Activated effector memory CD4-positive, alpha-beta T cell treated with anti-CD3 and anti-CD28 coated beads, Interleukin-2, amount 50 U/mL, for 16 hours (primary cell): ENCODE measurements around the gene GARIN5B.

Source experiments
- DNase-seq: peaks from one replicate; pipeline ENCODE4 v3.0.0-alpha.2; 2020

GARIN5B gene

DNA sequence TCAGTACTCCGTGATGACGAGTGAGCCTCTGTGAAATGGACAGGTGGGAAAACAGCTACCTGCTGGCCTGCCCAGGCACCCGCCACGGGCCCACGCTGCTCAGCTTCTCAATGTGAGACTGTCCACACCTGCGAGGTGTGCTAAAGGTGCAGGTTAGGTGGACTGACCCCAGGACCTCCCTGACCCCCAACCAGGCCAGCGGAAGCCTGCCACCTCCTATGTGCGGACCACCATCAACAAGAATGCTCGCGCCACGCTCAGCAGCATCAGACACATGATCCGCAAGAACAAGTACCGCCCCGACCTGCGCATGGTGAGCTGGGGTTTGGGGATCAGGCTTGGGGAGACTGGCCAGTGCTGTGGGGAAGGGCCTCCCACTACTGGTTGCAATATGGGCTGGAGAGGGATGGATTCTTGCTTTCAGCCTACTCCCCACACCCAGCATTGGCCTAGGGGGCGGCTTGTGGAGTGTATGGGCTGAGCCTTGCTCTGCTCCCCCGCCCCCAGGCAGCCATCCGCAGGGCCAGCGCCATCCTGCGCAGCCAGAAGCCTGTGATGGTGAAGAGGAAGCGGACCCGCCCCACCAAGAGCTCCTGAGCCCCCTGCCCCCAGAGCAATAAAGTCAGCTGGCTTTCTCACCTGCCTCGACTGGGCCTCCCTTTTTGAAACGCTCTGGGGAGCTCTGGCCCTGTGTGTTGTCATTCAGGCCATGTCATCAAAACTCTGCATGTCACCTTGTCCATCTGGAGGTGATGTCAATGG lies 24.9 kb upstream of the GARIN5B start:
- no peak for DNase-seq

- peak; percentile 82 for DNase-seq
Observed at GRCh38 chr19:55386493-55386971, 23.5 kb upstream of the GARIN5B start.

DNA sequence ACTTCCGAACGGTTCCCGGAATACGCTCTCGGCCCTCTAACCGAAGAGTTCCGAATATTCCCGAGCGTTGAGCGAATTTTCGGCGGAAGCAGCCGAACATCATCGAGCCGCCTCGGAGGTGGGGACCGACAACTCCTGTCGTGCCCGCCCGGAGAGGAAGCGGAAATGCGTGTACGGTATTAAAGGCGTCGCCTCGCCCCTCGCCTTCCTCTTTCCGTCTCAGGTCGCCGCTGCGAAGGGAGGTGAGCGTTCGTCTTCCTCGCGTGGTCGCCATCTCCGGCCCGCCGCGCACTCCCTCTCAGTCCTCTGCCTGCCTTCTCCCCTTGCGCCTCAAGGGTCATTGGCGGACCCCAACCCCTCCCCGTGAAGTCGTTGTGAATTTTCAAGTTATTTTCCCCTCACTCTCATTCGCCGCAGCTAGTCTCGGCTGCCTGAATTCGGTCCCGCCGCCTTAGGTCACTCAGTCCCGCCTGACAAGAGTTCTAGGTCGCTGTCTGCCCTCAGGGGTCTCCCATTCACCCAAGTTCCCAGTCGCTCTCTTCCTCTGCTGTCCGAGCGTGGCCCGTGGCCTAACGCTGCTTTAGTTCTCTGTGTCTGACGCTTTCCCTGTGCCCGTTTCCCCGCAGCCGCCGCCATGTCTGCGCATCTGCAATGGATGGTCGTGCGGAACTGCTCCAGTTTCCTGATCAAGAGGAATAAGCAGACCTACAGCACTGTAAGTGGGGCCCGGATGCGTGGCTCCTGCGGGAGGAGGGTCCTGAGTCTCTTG lies 22.8 kb upstream of the GARIN5B start, which contains the start of gene RPL28:
Gene RPL28 (plus strand): TSS at position 209 of the 769 bp plus-strand sequence. CDS start 426 bp downstream, at position 635.
- DNase-seq = peak; percentile 99

DNA sequence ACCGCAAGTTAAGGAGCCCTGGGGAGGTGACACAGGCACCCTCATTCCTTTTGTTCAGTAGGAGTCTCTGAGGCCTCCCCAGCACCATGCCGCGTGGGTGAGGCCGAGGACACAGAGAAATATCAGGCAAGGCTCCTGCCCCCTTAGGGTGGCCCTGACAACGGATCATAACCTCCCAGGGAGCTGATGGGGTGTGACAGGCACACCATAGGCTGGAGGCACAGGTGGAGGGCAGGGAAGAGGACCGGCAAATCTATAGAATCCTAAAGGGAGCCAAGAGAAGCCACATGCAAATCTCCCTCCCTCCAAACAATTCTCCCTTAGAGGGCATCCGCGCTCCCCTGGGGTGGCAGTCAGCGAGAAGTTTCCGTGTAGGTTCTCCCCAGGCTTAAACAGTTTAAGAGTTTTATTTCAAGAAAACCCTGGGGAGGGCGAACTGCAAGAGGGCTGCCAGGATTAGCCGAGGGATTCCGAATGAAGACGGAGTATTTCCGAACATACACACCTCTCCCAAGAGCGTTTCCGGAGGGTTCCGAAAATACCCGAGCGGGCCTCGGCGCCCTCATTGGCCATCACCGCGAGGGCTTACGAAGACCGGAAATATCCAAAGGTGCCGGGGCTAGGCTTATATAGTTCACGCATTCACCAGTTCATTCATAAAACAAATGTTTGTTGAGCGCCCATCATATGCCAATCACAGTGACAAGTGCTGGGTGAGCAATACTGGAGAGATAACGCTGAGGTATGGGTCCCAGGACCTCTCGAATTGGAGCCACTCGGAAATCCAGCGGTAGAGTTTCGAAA lies 22.1 kb upstream of the GARIN5B start:
- peak; percentile 97 for DNase-seq

DNA sequence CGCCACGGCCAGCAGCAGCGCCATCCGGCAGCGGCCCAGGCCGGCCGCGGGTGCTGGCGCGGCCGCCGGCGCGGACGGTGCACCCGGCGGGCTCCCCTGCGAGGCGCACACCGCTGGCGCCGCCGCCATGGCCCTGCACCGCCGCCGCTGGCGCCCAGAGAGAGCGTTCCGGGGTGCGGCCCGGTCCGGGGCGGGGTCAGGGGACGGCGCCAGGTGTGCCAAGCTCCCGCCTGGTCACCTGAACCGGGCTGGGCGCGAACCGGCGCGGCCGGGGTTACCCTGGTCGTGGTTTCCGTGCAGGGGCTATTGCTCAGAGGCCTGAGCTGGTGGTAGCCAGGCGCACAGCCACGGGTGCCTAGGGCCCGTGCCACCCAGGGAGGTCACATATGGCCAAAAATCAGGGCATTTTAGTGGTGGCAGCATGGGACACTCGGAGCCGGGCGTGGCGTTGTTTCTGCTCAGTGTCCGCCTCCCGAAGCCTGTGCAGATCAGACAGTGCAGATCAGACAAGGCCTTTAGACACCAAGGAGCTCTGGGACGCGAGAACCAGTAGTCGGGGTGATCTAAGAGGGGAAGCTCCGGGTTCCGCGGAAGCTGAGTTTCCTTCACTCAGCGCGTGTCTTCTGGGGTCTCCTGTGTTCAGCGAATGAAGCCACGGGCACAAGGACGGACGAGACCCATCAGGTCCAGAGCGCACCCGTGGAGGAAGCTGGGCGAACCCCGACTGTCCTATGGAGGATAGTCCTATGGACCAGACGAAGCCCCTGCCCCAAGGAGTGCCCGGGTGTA lies 21.3 kb upstream of the GARIN5B start, which contains the start of gene TMEM238:
Gene TMEM238 (minus strand): TSS at position 162 of the 789 bp plus-strand sequence. CDS start 33 bp downstream, at position 129.
- DNase-seq = peak; percentile 79

- peak; percentile 80 for DNase-seq
Observed at GRCh38 chr19:55383279-55384130, 20.4 kb upstream of the GARIN5B start.

- DNase-seq = no peak
Observed at GRCh38 chr19:55382522-55383054, 19.5 kb upstream of the GARIN5B start.

DNA sequence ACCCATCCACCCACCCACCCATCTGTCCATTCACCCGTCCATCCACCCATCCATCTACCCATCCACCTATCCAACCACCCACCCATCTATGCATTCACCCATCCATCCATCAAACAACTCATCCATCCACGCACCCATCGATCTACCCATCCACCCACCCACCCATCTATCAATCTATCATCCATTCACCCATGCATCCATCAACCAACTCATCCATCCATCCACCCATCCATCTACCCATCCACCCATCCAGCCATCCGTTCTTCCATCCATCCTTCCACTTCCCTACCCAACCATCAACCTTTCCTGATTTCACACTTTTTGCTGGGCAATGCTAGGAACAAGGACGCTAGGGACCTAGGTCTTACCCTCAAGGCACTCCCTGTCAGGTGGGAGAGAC lies 19.0 kb upstream of the GARIN5B start:
- no peak for DNase-seq

DNA sequence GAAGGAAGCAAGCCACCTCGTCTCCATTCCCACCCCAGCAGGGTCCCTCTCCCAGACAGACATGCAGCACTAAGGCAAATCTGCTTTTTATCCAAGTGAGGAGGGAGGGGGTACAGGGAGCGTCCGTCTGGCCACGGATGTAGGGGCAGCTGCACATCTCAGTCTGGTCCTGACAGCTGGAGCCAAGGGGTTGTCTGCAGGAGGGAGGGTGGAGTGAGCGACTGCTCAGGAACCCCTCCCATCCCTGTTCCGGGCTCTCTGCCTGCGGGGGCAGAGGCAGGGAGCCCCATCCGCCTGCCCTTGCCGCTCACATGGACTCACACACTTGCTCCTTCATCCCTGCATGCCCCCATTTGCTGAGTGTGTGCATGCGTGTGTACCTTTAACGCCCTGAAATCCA lies 16.1 kb upstream of the GARIN5B start:
- DNase-seq = no peak

GRCh38 chr19:55377356-55378131 lies 14.5 kb upstream of the GARIN5B start:
- DNase-seq = no peak

- no peak for DNase-seq
Observed at GRCh38 chr19:55376241-55376933, 13.3 kb upstream of the GARIN5B start, which contains the start of gene TMEM190. TMEM190 (plus strand) TSS chr19:55376826; CDS start chr19:55376854, 28 bp downstream.

GRCh38 chr19:55373993-55374757 lies 11.1 kb upstream of the GARIN5B start:
- no peak for DNase-seq

DNA sequence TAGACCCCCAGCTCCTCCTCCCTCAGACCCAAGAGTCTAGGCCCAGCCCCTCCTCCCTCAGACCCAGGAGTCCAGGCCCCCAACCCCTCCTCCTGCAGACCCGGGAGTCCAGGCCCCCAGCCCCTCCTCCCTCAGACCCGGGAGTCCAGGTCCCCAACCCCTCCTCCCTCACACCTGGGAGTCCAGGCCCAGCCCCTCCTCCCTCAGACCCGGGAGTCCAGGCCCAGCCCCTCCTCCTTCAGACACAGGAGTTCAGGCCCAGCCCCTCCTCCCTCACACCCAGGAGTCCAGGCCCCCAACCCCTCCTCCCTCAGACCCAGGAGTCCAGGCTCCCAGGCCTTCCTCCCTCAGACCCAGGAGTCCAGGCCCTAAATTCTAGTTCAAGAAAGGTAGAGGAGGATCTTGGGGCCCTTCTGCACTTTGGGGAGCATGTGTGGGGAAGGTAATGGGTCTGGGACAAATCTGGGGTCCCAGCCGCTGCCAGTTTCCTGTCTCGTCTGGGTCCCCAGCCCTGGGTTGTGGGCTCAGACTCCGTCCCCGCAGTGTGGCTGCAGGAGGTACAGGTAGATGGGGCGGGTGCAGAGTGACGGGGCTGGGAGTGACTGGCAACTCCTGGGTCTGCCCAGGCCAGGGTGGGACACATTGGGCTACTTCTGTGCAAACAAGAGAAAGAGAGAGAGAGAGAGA lies 10.4 kb upstream of the GARIN5B start:
- no peak for DNase-seq

DNA sequence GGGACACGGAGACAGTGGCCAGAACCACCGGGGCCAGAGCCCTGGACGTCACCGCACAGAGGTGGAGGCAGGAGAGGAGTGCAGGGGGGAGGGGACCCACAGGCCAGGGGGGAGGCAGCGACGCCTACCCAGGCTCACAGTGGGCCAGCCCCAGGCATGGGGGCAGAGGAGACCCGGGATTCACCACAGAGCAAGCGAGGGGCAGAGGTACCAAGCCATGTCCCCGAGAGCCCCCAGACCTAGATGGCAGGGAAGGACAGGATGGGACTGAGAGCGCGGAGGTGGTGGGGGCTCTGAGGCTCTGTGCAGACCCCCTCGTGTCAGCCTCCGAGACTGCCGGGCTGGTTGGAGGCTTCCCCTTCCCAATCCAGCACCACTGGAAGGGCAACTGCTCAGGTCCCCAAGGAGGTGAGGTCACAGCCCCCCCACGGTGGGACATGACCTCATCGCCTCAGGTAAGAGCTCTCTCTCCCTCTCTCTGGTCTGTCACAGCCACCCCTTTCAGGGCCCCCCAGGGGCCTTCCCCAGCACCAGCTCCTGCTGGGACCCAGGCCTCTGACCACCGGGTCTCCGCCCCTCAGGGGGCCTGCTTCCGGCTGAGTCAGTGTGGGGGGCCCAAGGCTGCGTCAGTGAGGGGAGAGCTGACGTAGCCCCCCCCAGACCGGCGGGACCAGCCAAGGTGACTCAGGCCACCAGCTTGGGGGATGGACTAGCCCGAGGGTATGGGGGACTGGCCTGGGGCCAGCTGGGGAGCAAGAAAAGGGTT lies 9.4 kb upstream of the GARIN5B start:
- no peak for DNase-seq

DNA sequence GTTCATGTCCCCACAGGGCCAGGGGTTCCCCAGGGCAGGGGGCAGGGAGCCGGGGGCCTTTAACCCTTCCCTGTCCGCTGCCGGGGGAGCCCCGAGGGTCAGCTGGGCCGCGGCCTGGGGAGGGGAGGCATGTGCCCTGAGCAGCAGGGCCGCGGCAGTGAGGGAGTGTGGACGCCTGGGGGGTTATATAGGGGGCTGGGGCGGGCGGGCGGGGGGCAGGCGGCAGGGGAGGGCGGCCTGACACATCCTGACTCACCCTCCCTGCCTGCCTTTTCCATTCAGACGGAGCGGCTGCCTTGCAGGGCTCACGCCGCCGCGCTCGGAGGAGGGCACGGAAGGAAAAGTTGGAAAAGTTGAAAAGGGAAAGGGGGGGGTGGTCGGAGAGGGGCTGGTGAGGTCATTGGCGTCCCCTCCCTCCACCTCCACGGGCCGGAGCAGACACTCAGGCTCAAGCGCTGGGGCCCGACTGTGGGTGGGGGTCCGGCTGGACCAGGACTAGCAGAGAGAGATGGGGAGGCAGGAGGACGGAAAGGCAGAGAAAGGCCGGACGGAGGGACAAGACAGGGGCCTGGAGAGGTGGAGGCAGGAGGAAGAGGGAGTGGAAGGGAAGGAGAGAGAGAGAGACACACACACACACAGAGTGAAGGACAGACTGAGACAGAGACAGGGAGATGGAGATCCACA lies 7.4 kb upstream of the GARIN5B start, which contains the start of gene IL11:
Gene IL11 (minus strand): TSS at position 159 of the 684 bp plus-strand sequence. CDS start 153 bp downstream, at position 6.
- DNase-seq = no peak

DNA sequence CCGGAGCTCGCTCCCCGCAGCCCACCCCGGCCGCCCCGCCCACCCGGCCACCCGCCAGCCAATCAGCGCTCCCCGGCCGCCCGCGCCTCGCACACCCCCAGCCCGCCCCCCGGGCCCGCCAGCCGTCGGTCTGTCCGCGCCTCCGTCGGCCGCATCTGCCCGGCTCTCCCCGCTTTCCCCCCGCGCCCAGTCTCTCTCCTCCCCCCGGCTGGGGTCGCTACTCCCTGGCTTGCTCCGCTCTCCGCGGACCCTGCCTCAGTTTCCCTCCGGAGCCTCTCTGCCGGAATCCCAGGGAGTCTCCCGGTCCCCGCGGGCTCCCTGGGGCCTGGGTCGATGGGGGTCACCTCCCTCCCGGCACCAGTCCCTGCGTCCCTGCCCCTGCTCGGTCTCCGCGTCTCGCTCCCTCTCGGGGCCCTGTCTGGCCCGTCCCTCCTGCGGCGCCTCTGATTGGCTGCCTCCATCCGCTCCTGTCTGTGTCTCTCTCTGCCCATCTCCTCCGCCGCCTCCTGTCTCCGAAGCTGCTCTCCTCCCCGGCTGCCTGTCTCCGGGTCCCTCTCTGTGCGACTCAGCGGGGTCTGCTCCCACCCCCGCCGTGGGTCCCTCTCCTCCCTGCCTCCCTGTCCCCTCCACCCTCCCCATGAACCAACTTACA lies 6.7 kb upstream of the GARIN5B start:
- DNase-seq = peak; percentile 73
